Measurements from ENCODE around the gene KLHL30. TPM values are rescaled to one million over a fixed set of nuclear protein-coding genes. Genes with fewer than 3 reads are reported as not detected.

Gene KLHL30
- total RNA-seq, 4 donors from 2014 or later, result 0.14 to 5.6 TPM; not detected in 2

DNA sequence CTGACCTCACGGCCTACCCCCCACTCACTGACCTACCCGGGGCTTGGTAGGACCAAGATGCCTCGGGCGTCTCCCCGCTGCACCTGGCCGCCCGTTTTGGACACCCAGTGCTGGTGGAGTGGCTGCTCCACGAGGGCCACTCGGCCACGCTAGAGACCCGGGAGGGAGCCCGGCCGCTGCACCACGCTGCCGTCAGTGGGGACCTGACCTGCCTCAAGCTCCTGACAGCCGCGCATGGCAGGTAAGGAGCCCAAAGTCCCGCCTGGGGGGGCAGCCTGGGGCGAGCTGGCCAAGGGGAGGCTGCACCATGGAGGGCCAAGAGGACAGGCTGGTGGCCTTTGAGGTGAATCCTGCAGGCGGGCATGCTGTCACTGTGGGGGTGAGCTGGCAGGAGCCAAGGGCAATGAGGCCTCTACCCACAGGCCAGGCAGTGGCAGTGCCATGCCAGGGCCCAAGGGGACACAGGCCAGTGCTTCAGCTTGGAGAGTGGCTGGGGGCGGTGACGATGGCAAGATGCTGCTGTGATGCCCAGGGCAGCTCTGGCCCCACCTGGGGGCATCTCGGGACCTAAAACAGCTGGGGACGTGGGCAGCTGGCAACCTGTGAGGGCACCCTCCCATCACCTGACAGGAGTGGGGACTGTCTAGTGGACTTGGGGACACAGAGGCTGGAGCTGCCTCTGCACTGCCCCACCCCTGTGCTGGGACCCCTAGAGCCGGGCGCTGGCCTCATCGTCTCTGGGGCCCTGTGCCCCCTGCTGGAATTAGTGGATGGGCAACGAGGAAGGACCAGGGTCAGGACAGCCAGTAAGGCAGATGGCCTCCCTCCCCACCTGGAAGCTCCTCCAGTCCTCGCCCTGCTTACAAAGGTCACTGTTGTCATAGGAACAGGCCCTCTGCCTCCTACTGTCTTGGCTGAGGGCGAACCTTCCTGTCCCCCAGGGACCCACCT, 36.3 kb upstream of the KLHL30 start:
- Histone ChIP-seq H3K4me3 (no peak overlapping the region), H3K36me3 (no peaks in the 10 kb centered on the region), H3K4me1 (peaks cover 0 to 19% (median 4%) of the 10 kb centered on the region in 4 donors), H3K27me3 (no peaks in the 10 kb centered on the region), H3K9me3 (no peaks in the 10 kb centered on the region), H3K27ac (no peak overlapping the region)
- intact Hi-C loops (cut with DNase I; ENCODE audit: low total_unique reads) (no loop called here), in situ Hi-C loops (cut with MboI; ENCODE audit: low pct_ligation_motif_present in 1 of 4, low pct_unique_long_range_greater_than_20kb in 1 of 4, low sequenced_read_pairs in 3 of 4) (no loop called here)
- TF ChIP-seq EP300 (IDR thresholded peaks at IDR 0.05; ENCODE audit: low read depth) (no peak), POLR2A (IDR thresholded peaks at IDR 0.05) (no peak), POLR2AphosphoS5 (IDR thresholded peaks at IDR 0.05) (no peak)
- TF ChIP-seq, protein P1, sequence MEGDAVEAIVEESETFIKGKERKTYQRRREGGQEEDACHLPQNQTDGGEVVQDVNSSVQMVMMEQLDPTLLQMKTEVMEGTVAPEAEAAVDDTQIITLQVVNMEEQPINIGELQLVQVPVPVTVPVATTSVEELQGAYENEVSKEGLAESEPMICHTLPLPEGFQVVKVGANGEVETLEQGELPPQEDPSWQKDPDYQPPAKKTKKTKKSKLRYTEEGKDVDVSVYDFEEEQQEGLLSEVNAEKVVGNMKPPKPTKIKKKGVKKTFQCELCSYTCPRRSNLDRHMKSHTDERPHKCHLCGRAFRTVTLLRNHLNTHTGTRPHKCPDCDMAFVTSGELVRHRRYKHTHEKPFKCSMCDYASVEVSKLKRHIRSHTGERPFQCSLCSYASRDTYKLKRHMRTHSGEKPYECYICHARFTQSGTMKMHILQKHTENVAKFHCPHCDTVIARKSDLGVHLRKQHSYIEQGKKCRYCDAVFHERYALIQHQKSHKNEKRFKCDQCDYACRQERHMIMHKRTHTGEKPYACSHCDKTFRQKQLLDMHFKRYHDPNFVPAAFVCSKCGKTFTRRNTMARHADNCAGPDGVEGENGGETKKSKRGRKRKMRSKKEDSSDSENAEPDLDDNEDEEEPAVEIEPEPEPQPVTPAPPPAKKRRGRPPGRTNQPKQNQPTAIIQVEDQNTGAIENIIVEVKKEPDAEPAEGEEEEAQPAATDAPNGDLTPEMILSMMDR (IDR thresholded peaks at IDR 0.05), result no peak
- peak; percentile 3 for DNase-seq
- WGBS, 2 donors (ENCODE audit: low coverage in 1 of 2), result 40 to 85% methylated on average over 1 to 27 of the region's 30 CpGs

DNA sequence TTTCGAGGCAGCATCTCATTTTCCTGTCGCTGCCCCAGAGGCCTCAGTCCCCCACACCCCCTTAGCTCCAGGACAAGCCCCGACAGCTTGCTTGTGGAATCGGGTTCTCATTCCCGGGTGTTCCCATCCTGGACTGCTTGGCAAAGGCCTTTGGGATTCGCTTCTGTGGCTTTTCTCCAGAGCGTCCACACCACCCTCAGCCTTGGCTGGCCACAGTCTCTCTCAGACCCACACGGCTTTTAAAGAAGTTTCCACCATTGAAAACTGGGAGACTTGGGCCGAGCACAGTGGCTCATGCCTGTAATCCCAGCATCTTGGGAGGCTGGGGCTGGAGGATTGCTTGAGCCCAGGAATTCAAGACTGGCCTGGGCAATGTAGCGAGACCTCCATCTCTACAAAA, 35.6 kb upstream of the KLHL30 start:
- intact Hi-C loops (cut with DNase I; ENCODE audit: low total_unique reads), result no loop called here
- TF ChIP-seq EP300 (IDR thresholded peaks at IDR 0.05; ENCODE audit: low read depth), result no peak
- no peak for TF ChIP-seq POLR2A (IDR thresholded peaks at IDR 0.05)
- TF ChIP-seq, protein P1 (IDR thresholded peaks at IDR 0.05), result no peak
- no peak for TF ChIP-seq POLR2AphosphoS5 (IDR thresholded peaks at IDR 0.05)
- no peaks in the 10 kb centered on the region for H3K36me3 ChIP-seq
- no peak overlapping the region for H3K27ac ChIP-seq
- DNase-seq, result no peak
- in situ Hi-C loops (cut with MboI; ENCODE audit: low pct_ligation_motif_present in 1 of 4, low pct_unique_long_range_greater_than_20kb in 1 of 4, low sequenced_read_pairs in 3 of 4), result no loop called here
- H3K27me3 ChIP-seq, result no peaks in the 10 kb centered on the region
- 79 to 82% methylated on average over 5 to 10 of the region's 10 CpGs for WGBS, 2 donors (ENCODE audit: low coverage in 1 of 2)
- no peaks in the 10 kb centered on the region for H3K9me3 ChIP-seq
- H3K4me3 ChIP-seq, result no peak overlapping the region
- H3K4me1 ChIP-seq, result peaks cover 0 to 21% (median 6%) of the 10 kb centered on the region in 4 donors

DNA sequence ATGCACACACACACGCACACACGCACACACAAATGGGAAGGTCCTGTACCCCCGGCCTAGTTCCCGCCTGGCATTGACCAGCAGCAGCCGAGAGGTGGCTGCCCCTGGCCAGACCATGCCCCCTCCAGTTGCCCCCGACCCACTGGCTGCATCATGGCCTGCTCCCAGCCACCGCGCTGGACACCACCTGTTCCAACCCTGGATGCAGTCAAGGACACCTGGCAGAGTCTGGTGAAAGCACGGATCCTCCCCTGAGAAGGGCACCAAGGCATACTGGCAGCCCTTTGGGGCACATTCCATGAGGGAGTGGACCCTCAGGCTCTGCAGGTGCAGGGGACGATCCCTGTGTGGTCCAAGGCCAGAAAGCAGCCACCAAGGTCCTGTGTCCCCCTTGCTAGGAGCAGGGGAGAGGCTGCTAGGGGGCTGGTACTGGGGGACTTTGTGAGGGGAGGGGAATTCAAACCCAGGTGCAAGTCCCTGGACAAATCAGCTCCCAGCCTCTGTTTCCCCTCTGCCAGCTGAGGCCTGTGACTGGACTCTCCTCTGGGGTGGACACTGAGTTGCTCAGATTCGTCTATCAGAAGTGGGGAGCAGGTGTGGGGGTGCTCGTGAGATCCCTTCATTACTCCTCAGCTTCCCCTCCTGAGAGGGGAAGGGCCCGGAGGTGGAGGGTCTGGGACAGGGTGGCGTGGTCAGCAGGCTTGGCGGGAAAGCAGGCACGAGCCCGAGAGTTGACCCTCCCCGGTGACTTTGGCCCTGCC, 34.8 kb upstream of the KLHL30 start:
- no peaks in the 10 kb centered on the region for H3K36me3 ChIP-seq
- no peaks in the 10 kb centered on the region for H3K27me3 ChIP-seq
- H3K4me3 ChIP-seq, result no peak overlapping the region
- H3K9me3 ChIP-seq, result no peaks in the 10 kb centered on the region
- H3K4me1 ChIP-seq, result peaks cover 0 to 20% (median 6%) of the 10 kb centered on the region in 4 donors
- 84% methylated on average over 15 of the region's 18 CpGs; no CpG with 5 or more reads in 1 of the 2 donors for WGBS, 2 donors (ENCODE audit: low coverage in 1 of 2)
- in situ Hi-C loops (cut with MboI; ENCODE audit: low pct_ligation_motif_present in 1 of 4, low pct_unique_long_range_greater_than_20kb in 1 of 4, low sequenced_read_pairs in 3 of 4) (no loop called here), intact Hi-C loops (cut with DNase I; ENCODE audit: low total_unique reads) (no loop called here)
- peak; percentile 6 for DNase-seq
- no peak for TF ChIP-seq POLR2AphosphoS5 (IDR thresholded peaks at IDR 0.05)
- TF ChIP-seq POLR2A (IDR thresholded peaks at IDR 0.05), result no peak
- no peak for TF ChIP-seq EP300 (IDR thresholded peaks at IDR 0.05; ENCODE audit: low read depth)
- TF ChIP-seq, protein P1 (IDR thresholded peaks at IDR 0.05), result no peak
- no peak overlapping the region for H3K27ac ChIP-seq

DNA sequence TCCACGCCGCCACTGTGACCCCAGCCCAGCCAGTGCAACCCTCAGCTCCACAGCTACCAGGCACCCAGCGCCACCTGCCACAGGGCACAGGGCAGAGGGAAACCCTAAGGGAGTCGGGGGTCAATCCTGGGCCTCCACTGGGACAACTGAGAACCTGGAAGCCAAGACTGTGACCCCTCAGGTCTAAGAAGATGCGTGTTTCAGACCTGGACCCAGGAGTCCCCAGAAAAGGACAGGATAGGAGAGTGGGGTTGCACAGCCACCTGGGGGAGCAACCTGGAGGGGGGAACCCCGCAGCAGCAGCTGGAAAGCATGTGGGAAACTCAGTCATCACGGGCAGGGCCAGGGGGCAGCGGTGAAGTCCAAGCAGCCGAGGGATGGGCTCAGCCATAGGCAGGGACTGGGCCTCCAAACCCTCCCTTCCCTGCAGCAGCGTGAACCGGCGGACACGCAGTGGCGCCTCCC, 34.2 kb upstream of the KLHL30 start:
- H3K27ac ChIP-seq, result no peak overlapping the region
- intact Hi-C loops (cut with DNase I; ENCODE audit: low total_unique reads) (no loop called here), in situ Hi-C loops (cut with MboI; ENCODE audit: low pct_ligation_motif_present in 1 of 4, low pct_unique_long_range_greater_than_20kb in 1 of 4, low sequenced_read_pairs in 3 of 4) (no loop called here)
- H3K4me3 ChIP-seq, result no peak overlapping the region
- WGBS, 2 donors (ENCODE audit: low coverage in 1 of 2), result 82% methylated on average over 14 of the region's 14 CpGs; no CpG with 5 or more reads in 1 of the 2 donors
- DNase-seq, result peak; percentile 7
- H3K4me1 ChIP-seq, result peaks cover 0 to 17% (median 6%) of the 10 kb centered on the region in 4 donors
- H3K36me3 ChIP-seq, result no peaks in the 10 kb centered on the region
- TF ChIP-seq, protein P1 (IDR thresholded peaks at IDR 0.05), result no peak
- H3K27me3 ChIP-seq, result no peaks in the 10 kb centered on the region
- no peaks in the 10 kb centered on the region for H3K9me3 ChIP-seq

All from transverse colon (tissue), 4 donors.